DOHH2 (cell line): ENCODE results near the gene ZNF518B.

Experiments
- CTCF ChIP-seq: fragments of 200-600 bp; sonication (generic); IDR thresholded peaks from one replicate; pipeline ENCODE4 v1.5.1; 2014; ENCODE audit warnings: antibody characterized with exemption, mild to moderate bottlenecking, low read depth, low read length; ENCODE audit not compliant: poor library complexity, severe bottlenecking
- EZH2phosphoT487 ChIP-seq: fragments of 200-600 bp; sonication (generic); IDR thresholded peaks from 2 replicates; pipeline ENCODE4 v1.6.1; 2017; ENCODE audit warnings: borderline replicate concordance, mild to moderate bottlenecking, antibody characterized with exemption, low read length, moderate library complexity, mixed read lengths

GRCh38 chr4:10456595-10457254 is 501 bp downstream of the ZNF518B start:
- no peak for TF ChIP-seq CTCF
- TF ChIP-seq EZH2phosphoT487, result no peak
